PC-3 (cell line): ENCODE data around the gene BLM. TPM values are rescaled to one million over a fixed set of nuclear protein-coding genes. Genes with fewer than 3 reads are reported as not detected.

Source experiments
- ATAC-seq: fragments of 200-7000 bp; cut with Tn5 transposase; 2 replicates; pipeline ENCODE4 v1.9.1; 2020; ENCODE audit warnings: mild to moderate bottlenecking, moderate library complexity
- BruUV-seq: library from RNA; stranded (reverse); fragments of 400-500 nt; replicated peaks from 2 replicates; lab custom pipeline; 2021; lab: Mats Ljungman, UMichigan
- CTCF ChIA-PET: fragments of 300-600 bp; sonication (Branson Sonifier 250); formaldehyde crosslinking; loops from one replicate; lab custom pipeline; 2022; ENCODE audit warnings: antibody characterized with exemption; lab: Charles Lee
- POLR2A ChIA-PET: fragments of 300-600 bp; sonication (Branson Sonifier 250); formaldehyde crosslinking; loops from one replicate; lab custom pipeline; 2022; ENCODE audit warnings: antibody characterized with exemption; ENCODE audit not compliant: unreplicated experiment; lab: Charles Lee
- DNase-seq: peaks from one replicate; pipeline ENCODE4 v3.0.0-alpha.2; 2015
- H2AFZ ChIP-seq: fragments of 300-600 bp; sonication (generic); 2 replicates; pipeline ENCODE4 v1.6.0; 2016; ENCODE audit warnings: antibody characterized with exemption, low read length
- H3F3A ChIP-seq: fragments of 300-600 bp; sonication (generic); one replicate; pipeline ENCODE4 v1.6.0; 2017; ENCODE audit warnings: antibody characterized with exemption, low read length, control low read depth, mild to moderate bottlenecking; ENCODE audit not compliant: unreplicated experiment
- H3K27ac ChIP-seq: fragments of 300-600 bp; sonication (generic); 2 replicates; pipeline ENCODE4 v1.5.1; 2016; ENCODE audit warnings: mild to moderate bottlenecking, low read length
- H3K27me3 ChIP-seq: fragments of 300-600 bp; sonication (generic); 2 replicates; pipeline ENCODE4 v1.6.1; 2016; ENCODE audit warnings: low read length, mixed read lengths
- H3K36me3 ChIP-seq: fragments of 300-600 bp; sonication (generic); 2 replicates; pipeline ENCODE4 v1.6.1; 2016; ENCODE audit warnings: low read depth, mixed run types, low read length, mixed read lengths
- H3K4me1 ChIP-seq: fragments of 300-600 bp; sonication (generic); 2 replicates; pipeline ENCODE4 v1.5.1; 2016; ENCODE audit warnings: low read length; ENCODE audit not compliant: insufficient read depth
- H3K4me2 ChIP-seq: fragments of 300-600 bp; sonication (generic); 2 replicates; pipeline ENCODE4 v1.6.0; 2016; ENCODE audit warnings: low read length
- H3K4me3 ChIP-seq: fragments of 300-600 bp; sonication (generic); 2 replicates; pipeline ENCODE4 v1.5.1; 2016; ENCODE audit warnings: mild to moderate bottlenecking, low read length, mixed read lengths
- H3K79me2 ChIP-seq: fragments of 300-600 bp; sonication (generic); 2 replicates; pipeline ENCODE4 v1.6.1; 2017; ENCODE audit warnings: low read length, mixed read lengths
- H3K9ac ChIP-seq: fragments of 300-600 bp; sonication (generic); 2 replicates; pipeline ENCODE4 v1.6.0; 2016; ENCODE audit warnings: mild to moderate bottlenecking, low read length
- H3K9me2 ChIP-seq: fragments of 300-600 bp; sonication (generic); replicated peaks from 2 replicates; pipeline ENCODE4 v1.6.1; 2016; ENCODE audit warnings: mixed run types, low read length, mixed read lengths
- H3K9me3 ChIP-seq: fragments of 300-600 bp; sonication (generic); 2 replicates; pipeline ENCODE4 v1.6.1; 2016; ENCODE audit warnings: low read length, mixed read lengths
- H4K20me1 ChIP-seq: fragments of 300-600 bp; sonication (generic); 2 replicates; pipeline ENCODE4 v1.6.1; 2016; ENCODE audit warnings: low read length, mixed read lengths
- EZH2 ChIP-seq: fragments of 300-600 bp; sonication (generic); IDR thresholded peaks from one replicate; pipeline ENCODE4 v1.6.1; 2017; ENCODE audit warnings: antibody characterized with exemption, mild to moderate bottlenecking, low read length; ENCODE audit not compliant: unreplicated experiment
- EZH2phosphoT487 ChIP-seq: fragments of 300-600 bp; sonication (generic); IDR thresholded peaks from 2 replicates; pipeline ENCODE4 v1.6.1; 2018; ENCODE audit warnings: mild to moderate bottlenecking, antibody characterized with exemption, low read length, borderline replicate concordance
- intact Hi-C: fragments of 100-400 bp; cut with micrococcal nuclease; formaldehyde crosslinking; loops from 2 replicates; pipeline ENCODE4 v1.9.0; 2023
- total RNA-seq: library from RNA; depleted of rRNA; stranded (reverse); fragments of >200 nt; gene quantifications from 2 replicates; pipeline ENCODE4 v1.2.3, GENCODE V29; 2014
- TF ChIP-seq, protein P1 (sequence below): fragments of 300-600 bp; sonication (generic); conservative IDR thresholded peaks from 2 replicates; pipeline ENCODE4 v1.5.1; 2017; ENCODE audit warnings: antibody characterized with exemption, low read depth, mild to moderate bottlenecking, low read length

Gene BLM
- total RNA-seq, 1 experiment from 2014 or later = 18.7 TPM

DNA sequence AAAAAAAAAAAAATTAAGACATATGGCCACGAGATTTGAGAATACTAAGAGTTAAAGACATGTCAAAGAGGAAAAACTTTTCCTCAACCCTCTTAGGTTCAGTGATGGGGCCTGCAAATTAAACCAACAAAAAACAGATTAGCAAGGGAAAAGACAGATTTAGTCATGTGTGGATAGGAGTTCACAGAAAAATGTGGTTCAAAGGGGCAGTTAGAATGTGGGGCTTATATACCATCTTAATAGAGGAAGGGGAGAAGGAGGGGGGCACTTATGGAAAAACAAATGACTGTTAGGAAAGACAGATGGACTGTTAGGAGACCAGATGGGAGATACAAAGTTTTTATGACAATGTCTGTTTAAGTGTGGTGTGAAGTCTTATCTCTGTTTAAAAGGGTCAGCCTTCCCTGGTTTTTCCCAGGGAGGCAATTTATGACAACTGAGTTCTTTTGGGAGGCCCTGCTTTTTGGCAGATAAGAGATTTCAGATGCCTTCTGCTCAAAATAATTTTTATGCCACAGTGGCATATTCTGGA lies 82.6 kb downstream of the BLM start:
- H3K9me2 ChIP-seq = no peaks in the 10 kb centered on the region
- no peak for DNase-seq
- no peak overlapping the region for H2AFZ ChIP-seq
- ChIA-PET CTCF (no interaction called here), POLR2A (no interaction called here)
- H3K27ac ChIP-seq = no peak overlapping the region
- H3K36me3 ChIP-seq = no peaks in the 10 kb centered on the region; the same call in 1 of the 2 replicates
- no peak overlapping the region for H3K4me2 ChIP-seq
- TF ChIP-seq EZH2 = no peak
- TF ChIP-seq, protein P1, sequence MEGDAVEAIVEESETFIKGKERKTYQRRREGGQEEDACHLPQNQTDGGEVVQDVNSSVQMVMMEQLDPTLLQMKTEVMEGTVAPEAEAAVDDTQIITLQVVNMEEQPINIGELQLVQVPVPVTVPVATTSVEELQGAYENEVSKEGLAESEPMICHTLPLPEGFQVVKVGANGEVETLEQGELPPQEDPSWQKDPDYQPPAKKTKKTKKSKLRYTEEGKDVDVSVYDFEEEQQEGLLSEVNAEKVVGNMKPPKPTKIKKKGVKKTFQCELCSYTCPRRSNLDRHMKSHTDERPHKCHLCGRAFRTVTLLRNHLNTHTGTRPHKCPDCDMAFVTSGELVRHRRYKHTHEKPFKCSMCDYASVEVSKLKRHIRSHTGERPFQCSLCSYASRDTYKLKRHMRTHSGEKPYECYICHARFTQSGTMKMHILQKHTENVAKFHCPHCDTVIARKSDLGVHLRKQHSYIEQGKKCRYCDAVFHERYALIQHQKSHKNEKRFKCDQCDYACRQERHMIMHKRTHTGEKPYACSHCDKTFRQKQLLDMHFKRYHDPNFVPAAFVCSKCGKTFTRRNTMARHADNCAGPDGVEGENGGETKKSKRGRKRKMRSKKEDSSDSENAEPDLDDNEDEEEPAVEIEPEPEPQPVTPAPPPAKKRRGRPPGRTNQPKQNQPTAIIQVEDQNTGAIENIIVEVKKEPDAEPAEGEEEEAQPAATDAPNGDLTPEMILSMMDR = no peak
- TF ChIP-seq EZH2phosphoT487 = no peak
- H3F3A ChIP-seq = no peaks in the 10 kb centered on the region
- H3K4me1 ChIP-seq = no peaks in the 10 kb centered on the region
- ATAC-seq = no peak
- H4K20me1 ChIP-seq = no peaks in the 10 kb centered on the region
- no peak overlapping the region for H3K9ac ChIP-seq
- BruUV-seq = no TSS peak
- H3K27me3 ChIP-seq = no peaks in the 10 kb centered on the region
- no peaks in the 10 kb centered on the region for H3K79me2 ChIP-seq
- intact Hi-C loops = no loop called here
- no peak overlapping the region for H3K4me3 ChIP-seq
- H3K9me3 ChIP-seq = no peaks in the 10 kb centered on the region

DNA sequence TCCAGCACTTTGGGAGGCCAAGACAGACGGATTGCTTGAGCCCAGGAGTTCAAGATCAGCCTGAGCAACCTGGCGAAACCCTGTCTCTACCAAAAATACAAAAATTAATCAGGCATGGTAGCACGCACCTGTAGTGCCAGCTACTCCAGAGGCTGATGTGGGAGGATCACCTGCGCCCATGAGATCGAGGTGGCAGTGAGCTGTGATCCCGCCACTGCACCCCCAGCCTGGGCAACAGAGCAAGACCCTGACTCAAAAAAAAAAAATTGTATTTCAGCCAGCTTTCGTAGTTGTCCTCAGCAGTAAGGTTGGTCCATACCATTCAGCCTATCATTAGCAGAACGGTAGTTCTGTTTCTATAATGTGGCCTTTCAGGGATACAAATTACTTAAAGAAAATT lies 84.7 kb downstream of the BLM start:
- Histone ChIP-seq H3K4me1 (no peaks in the 10 kb centered on the region), H3K27me3 (no peaks in the 10 kb centered on the region), H3K36me3 (no peaks in the 10 kb centered on the region), H3K9ac (no peak overlapping the region), H3F3A (no peaks in the 10 kb centered on the region), H3K4me2 (no peak overlapping the region), H3K9me3 (no peaks in the 10 kb centered on the region), H3K79me2 (no peaks in the 10 kb centered on the region), H2AFZ (no peak overlapping the region), H3K4me3 (no peak overlapping the region), H4K20me1 (no peaks in the 10 kb centered on the region), H3K9me2 (no peaks in the 10 kb centered on the region), H3K27ac (no peak overlapping the region)
- POLR2A ChIA-PET = no interaction called here
- DNase-seq (no peak), ATAC-seq (no peak)
- intact Hi-C loops = no loop called here
- TF ChIP-seq EZH2phosphoT487 (no peak), EZH2 (no peak)
- TF ChIP-seq, protein P1 = no peak
- BruUV-seq = no TSS peak
- CTCF ChIA-PET = no interaction called here

DNA sequence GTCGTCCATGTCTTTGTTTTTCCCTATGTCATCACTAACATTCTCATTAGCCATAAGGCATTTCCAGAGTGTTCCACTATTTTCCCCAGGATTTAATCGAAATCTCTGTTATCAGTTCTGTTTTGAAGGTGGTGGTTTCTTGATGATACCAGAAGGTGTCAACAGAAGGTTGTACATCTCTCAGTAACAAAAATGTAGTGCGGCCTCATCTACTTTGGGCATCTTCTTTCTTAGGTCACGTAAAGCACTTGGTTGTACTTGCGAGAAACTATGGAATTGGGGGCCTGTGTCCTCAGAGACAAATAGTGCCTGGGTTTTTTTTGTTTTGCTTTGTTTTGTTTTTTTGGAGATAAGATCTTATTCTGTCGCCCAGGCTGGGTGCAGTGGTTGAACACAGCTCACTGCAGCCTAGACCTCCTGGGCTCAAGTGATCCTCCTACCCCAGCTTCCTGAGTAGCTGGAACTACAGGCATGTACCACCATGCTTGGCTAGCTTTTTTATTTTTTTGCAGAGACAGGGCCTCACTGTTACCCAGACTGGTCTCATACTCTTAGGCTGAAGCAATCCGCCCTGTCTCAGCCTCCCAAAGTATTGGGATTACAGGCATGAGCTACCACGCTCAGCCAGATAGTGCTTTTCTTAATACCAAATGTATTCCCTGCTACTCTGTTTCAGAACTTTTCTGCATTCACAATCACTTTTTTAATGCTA lies 90.1 kb downstream of the BLM start:
- Histone ChIP-seq H3K9me3 (no peaks in the 10 kb centered on the region), H2AFZ (no peak overlapping the region), H3K4me2 (no peak overlapping the region), H3K27me3 (no peaks in the 10 kb centered on the region), H3K4me3 (no peak overlapping the region), H3F3A (no peaks in the 10 kb centered on the region), H3K79me2 (no peaks in the 10 kb centered on the region), H3K4me1 (no peaks in the 10 kb centered on the region), H3K9me2 (no peaks in the 10 kb centered on the region), H3K27ac (no peak overlapping the region), H3K36me3 (0 out of 2 replicates have a peak, but pooled peaks cover 6% of the 10 kb centered on the region), H3K9ac (no peak overlapping the region), H4K20me1 (no peaks in the 10 kb centered on the region)
- intact Hi-C loops = no loop called here
- no TSS peak for BruUV-seq
- no peak for DNase-seq
- no peak for TF ChIP-seq EZH2phosphoT487
- TF ChIP-seq, protein P1 = no peak
- TF ChIP-seq EZH2 = no peak
- ChIA-PET POLR2A (no interaction called here), CTCF (interaction anchor here (0.6 kb wide), 1 partner anchor 78 kb away, joined by 3 read pairs; no protein-coding TSS in a partner anchor)
- ATAC-seq = no peak
